Peyer's patch (tissue), 4 donors: ENCODE measurements around the gene SNCB.

ENCODE experiments used
- POLR2A ChIP-seq, 2 donors: fragments of 450-650 bp; IDR thresholded peaks; one replicate each; pipeline ENCODE4 v1.5.1; 2017; ENCODE audit warnings: antibody characterized with exemption in 2 of 2, mild to moderate bottlenecking in 2 of 2, moderate library complexity in 2 of 2
- TF ChIP-seq, protein P1 (sequence below), 6 experiments: fragments of 450-650 bp in 4 of 6; fragments of 200-600 bp in 2 of 6; sonication (generic) in 1 of 6; IDR thresholded peaks; one replicate each; pipeline ENCODE4 v1.5.1; 2017 to 2019; ENCODE audit warnings: antibody characterized with exemption in 6 of 6, mild to moderate bottlenecking in 3 of 6, moderate library complexity in 1 of 6

DNA sequence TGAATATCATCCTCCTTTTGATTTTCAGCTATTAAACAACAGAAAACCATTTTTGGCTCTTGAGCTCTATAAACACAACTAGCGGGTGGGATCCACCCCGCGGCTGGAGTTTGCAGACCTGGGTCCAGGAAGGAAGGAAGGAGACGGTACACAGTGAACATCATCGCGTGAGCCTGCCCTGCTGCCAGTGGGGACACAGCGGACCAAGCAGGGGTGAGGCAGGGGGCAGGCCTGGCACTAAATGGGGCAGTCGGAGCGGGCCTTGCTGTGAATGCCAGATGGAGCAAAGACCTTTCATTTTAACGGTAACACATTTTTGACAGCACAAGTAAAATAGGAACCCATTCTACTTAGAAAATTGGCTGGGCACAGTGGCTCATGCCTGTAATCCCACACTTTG lies 31.3 kb upstream of the SNCB start:
- TF ChIP-seq, protein P1, sequence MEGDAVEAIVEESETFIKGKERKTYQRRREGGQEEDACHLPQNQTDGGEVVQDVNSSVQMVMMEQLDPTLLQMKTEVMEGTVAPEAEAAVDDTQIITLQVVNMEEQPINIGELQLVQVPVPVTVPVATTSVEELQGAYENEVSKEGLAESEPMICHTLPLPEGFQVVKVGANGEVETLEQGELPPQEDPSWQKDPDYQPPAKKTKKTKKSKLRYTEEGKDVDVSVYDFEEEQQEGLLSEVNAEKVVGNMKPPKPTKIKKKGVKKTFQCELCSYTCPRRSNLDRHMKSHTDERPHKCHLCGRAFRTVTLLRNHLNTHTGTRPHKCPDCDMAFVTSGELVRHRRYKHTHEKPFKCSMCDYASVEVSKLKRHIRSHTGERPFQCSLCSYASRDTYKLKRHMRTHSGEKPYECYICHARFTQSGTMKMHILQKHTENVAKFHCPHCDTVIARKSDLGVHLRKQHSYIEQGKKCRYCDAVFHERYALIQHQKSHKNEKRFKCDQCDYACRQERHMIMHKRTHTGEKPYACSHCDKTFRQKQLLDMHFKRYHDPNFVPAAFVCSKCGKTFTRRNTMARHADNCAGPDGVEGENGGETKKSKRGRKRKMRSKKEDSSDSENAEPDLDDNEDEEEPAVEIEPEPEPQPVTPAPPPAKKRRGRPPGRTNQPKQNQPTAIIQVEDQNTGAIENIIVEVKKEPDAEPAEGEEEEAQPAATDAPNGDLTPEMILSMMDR (IDR thresholded peaks at IDR 0.05) = no peak
- TF ChIP-seq POLR2A (IDR thresholded peaks at IDR 0.05) = no peak
